Astrocyte (in vitro differentiated cells and primary cell): Measurements from ENCODE around the gene BBS9. TPM values are rescaled to one million over a fixed set of nuclear protein-coding genes. Genes with fewer than 3 reads are reported as not detected.

ENCODE experiments used
- DNase-seq: peaks from one replicate; pipeline ENCODE4 v3.0.0-alpha.2; 2010; ENCODE audit warnings: low read depth
- FAIRE-seq: peaks from 2 replicates; lab custom pipeline; 2011; peaks lifted over from hg19 to GRCh38; lab: Jason Lieb, UNC
- H2AFZ ChIP-seq: 2 replicates; pipeline ENCODE4 v1.6.0; 2012; ENCODE audit warnings: low read depth, low read length, inconsistent platforms
- H3K27ac ChIP-seq: 2 replicates; pipeline ENCODE4 v1.5.1; 2011; ENCODE audit warnings: low read depth, low read length, inconsistent platforms
- H3K27me3 ChIP-seq: 2 replicates; pipeline ENCODE4 v1.6.0; 2011; ENCODE audit warnings: low read length, inconsistent platforms; ENCODE audit not compliant: insufficient read depth
- H3K36me3 ChIP-seq: 2 replicates; pipeline ENCODE4 v1.5.1; 2011; ENCODE audit warnings: low read length, inconsistent platforms; ENCODE audit not compliant: insufficient read depth
- H3K4me1 ChIP-seq: 2 replicates; pipeline ENCODE4 v1.5.1; 2011; ENCODE audit warnings: low read length, inconsistent platforms; ENCODE audit not compliant: insufficient read depth
- H3K4me2 ChIP-seq: 2 replicates; pipeline ENCODE4 v1.6.0; 2012; ENCODE audit warnings: low read length, inconsistent platforms
- H3K4me3 ChIP-seq: 2 replicates; pipeline ENCODE4 v1.5.1; 2011; ENCODE audit warnings: low read depth, mild to moderate bottlenecking, low read length, inconsistent platforms; ENCODE audit not compliant: insufficient read depth
- H3K79me2 ChIP-seq: 2 replicates; pipeline ENCODE4 v1.6.0; 2012; ENCODE audit warnings: mild to moderate bottlenecking, low read length, inconsistent platforms; ENCODE audit not compliant: insufficient read depth
- H3K9ac ChIP-seq: 2 replicates; pipeline ENCODE4 v1.6.0; 2012; ENCODE audit warnings: mild to moderate bottlenecking, low read length, inconsistent platforms
- H3K9me3 ChIP-seq: 2 replicates; pipeline ENCODE4 v1.5.1; 2012; ENCODE audit warnings: low read depth, mild to moderate bottlenecking, low read length, inconsistent platforms; ENCODE audit not compliant: insufficient read depth
- H4K20me1 ChIP-seq: 2 replicates; pipeline ENCODE4 v1.6.0; 2012; ENCODE audit warnings: low read length, inconsistent platforms; ENCODE audit not compliant: insufficient read depth
- H3K27ac Mint-ChIP-seq: one replicate; pipeline ENCODE4 v1.8.0; 2021; ENCODE audit warnings: mild to moderate bottlenecking, mixed read lengths; ENCODE audit not compliant: unreplicated experiment
- H3K27me3 Mint-ChIP-seq: one replicate; pipeline ENCODE4 v1.8.0; 2021; ENCODE audit warnings: low read depth, mixed read lengths; ENCODE audit not compliant: unreplicated experiment
- H3K36me3 Mint-ChIP-seq: one replicate; pipeline ENCODE4 v1.8.0; 2021; ENCODE audit warnings: low read depth, mixed read lengths; ENCODE audit not compliant: unreplicated experiment
- H3K4me1 Mint-ChIP-seq: one replicate; pipeline ENCODE4 v1.8.0; 2021; ENCODE audit warnings: low read depth, mixed read lengths; ENCODE audit not compliant: unreplicated experiment
- H3K4me3 Mint-ChIP-seq: one replicate; pipeline ENCODE4 v1.8.0; 2021; ENCODE audit warnings: mild to moderate bottlenecking, moderate library complexity, mixed read lengths; ENCODE audit not compliant: unreplicated experiment
- H3K9me3 Mint-ChIP-seq: one replicate; pipeline ENCODE4 v1.8.0; 2021; ENCODE audit warnings: mild to moderate bottlenecking, mixed read lengths; ENCODE audit not compliant: unreplicated experiment
- CTCF ChIP-seq: IDR thresholded peaks from 2 replicates; pipeline ENCODE4 v1.5.1; 2011; ENCODE audit warnings: low read depth, mild to moderate bottlenecking, inconsistent platforms, low read length, moderate library complexity; ENCODE audit not compliant: insufficient read depth
- EZH2 ChIP-seq: IDR thresholded peaks from 2 replicates; pipeline ENCODE4 v1.6.1; 2012; ENCODE audit warnings: mild to moderate bottlenecking, low read length, inconsistent platforms; ENCODE audit not compliant: insufficient read depth
- total RNA-seq: library from RNA; stranded (reverse); gene quantifications from 2 replicates; pipeline ENCODE4 v1.2.1, GENCODE V29; 2021

Gene BBS9
- total RNA-seq, 1 donor from 2014 or later: 25.1 TPM

- no peaks in the 10 kb centered on the region for H3K4me1 ChIP-seq
- Mint-ChIP-seq H3K27me3 (no peaks in the 10 kb centered on the region), H3K4me3 (no peak overlapping the region), H3K27ac (no peak overlapping the region), H3K4me1 (peaks cover 8% of the 10 kb centered on the region), H3K9me3 (no peaks in the 10 kb centered on the region), H3K36me3 (no peaks in the 10 kb centered on the region)
- no peaks in the 10 kb centered on the region for H3K9me3 ChIP-seq
- H4K20me1 ChIP-seq: no peaks in the 10 kb centered on the region
- no peaks in the 10 kb centered on the region for H3K79me2 ChIP-seq
- no peaks in the 10 kb centered on the region for H3K36me3 ChIP-seq
- H3K27ac ChIP-seq: no peak overlapping the region
- FAIRE-seq (no peak), DNase-seq (no peak)
- no peak overlapping the region for H3K4me2 ChIP-seq
- TF ChIP-seq CTCF: no peak
- no peak for TF ChIP-seq EZH2
- H3K27me3 ChIP-seq: no peaks in the 10 kb centered on the region
- no peak overlapping the region for H2AFZ ChIP-seq
- H3K4me3 ChIP-seq: no peak overlapping the region
- H3K9ac ChIP-seq: no peak overlapping the region
Observed at GRCh38 chr7:33356336-33356735, 227.0 kb downstream of the BBS9 start.

- Histone ChIP-seq H3K4me3 (no peak overlapping the region), H3K79me2 (no peaks in the 10 kb centered on the region), H3K9ac (no peak overlapping the region), H3K4me2 (no peak overlapping the region), H3K27me3 (no peaks in the 10 kb centered on the region), H4K20me1 (no peaks in the 10 kb centered on the region), H3K9me3 (no peaks in the 10 kb centered on the region), H2AFZ (no peak overlapping the region), H3K36me3 (no peaks in the 10 kb centered on the region), H3K4me1 (no peaks in the 10 kb centered on the region), H3K27ac (no peak overlapping the region)
- H3K36me3 Mint-ChIP-seq: no peaks in the 10 kb centered on the region
- DNase-seq: no peak
- H3K27ac Mint-ChIP-seq: no peak overlapping the region
- peaks cover 8% of the 10 kb centered on the region for H3K4me1 Mint-ChIP-seq
- no peaks in the 10 kb centered on the region for H3K9me3 Mint-ChIP-seq
- no peak for TF ChIP-seq EZH2
- no peak for TF ChIP-seq CTCF
- no peaks in the 10 kb centered on the region for H3K27me3 Mint-ChIP-seq
- H3K4me3 Mint-ChIP-seq: no peak overlapping the region
- no peak for FAIRE-seq
Observed at GRCh38 chr7:33357846-33358245, 228.5 kb downstream of the BBS9 start.

GRCh38 chr7:33369888-33370287 lies 240.5 kb downstream of the BBS9 start:
- H3K79me2 ChIP-seq: no peaks in the 10 kb centered on the region
- no peak overlapping the region for H3K27ac Mint-ChIP-seq
- peaks cover 1% of the 10 kb centered on the region for H3K36me3 Mint-ChIP-seq
- H3K9me3 ChIP-seq: no peaks in the 10 kb centered on the region
- no peaks in the 10 kb centered on the region for H3K36me3 ChIP-seq
- no peaks in the 10 kb centered on the region for H3K27me3 Mint-ChIP-seq
- no peaks in the 10 kb centered on the region for H3K4me1 Mint-ChIP-seq
- H3K4me3 ChIP-seq: no peak overlapping the region
- peaks cover 7% of the 10 kb centered on the region for H3K9me3 Mint-ChIP-seq
- H2AFZ ChIP-seq: no peak overlapping the region
- no peak overlapping the region for H3K4me3 Mint-ChIP-seq
- DNase-seq (no peak), FAIRE-seq (no peak)
- H3K9ac ChIP-seq: no peak overlapping the region
- H4K20me1 ChIP-seq: no peaks in the 10 kb centered on the region
- no peak overlapping the region for H3K27ac ChIP-seq
- TF ChIP-seq CTCF (no peak), EZH2 (no peak)
- H3K4me2 ChIP-seq: no peak overlapping the region
- no peaks in the 10 kb centered on the region for H3K27me3 ChIP-seq
- no peaks in the 10 kb centered on the region for H3K4me1 ChIP-seq
